DOHH2 (cell line): Measurements from ENCODE around the gene RBFOX2.

Source experiments
- EZH2phosphoT487 ChIP-seq: fragments of 200-600 bp; sonication (generic); IDR thresholded peaks from 2 replicates; pipeline ENCODE4 v1.6.1; 2017; ENCODE audit warnings: borderline replicate concordance, mild to moderate bottlenecking, antibody characterized with exemption, low read length, moderate library complexity, mixed read lengths
- TF ChIP-seq, protein P1 (sequence below): fragments of 200-600 bp; sonication (generic); IDR thresholded peaks from one replicate; pipeline ENCODE4 v1.5.1; 2014; ENCODE audit warnings: antibody characterized with exemption, mild to moderate bottlenecking, low read depth, low read length; ENCODE audit not compliant: poor library complexity, severe bottlenecking

DNA sequence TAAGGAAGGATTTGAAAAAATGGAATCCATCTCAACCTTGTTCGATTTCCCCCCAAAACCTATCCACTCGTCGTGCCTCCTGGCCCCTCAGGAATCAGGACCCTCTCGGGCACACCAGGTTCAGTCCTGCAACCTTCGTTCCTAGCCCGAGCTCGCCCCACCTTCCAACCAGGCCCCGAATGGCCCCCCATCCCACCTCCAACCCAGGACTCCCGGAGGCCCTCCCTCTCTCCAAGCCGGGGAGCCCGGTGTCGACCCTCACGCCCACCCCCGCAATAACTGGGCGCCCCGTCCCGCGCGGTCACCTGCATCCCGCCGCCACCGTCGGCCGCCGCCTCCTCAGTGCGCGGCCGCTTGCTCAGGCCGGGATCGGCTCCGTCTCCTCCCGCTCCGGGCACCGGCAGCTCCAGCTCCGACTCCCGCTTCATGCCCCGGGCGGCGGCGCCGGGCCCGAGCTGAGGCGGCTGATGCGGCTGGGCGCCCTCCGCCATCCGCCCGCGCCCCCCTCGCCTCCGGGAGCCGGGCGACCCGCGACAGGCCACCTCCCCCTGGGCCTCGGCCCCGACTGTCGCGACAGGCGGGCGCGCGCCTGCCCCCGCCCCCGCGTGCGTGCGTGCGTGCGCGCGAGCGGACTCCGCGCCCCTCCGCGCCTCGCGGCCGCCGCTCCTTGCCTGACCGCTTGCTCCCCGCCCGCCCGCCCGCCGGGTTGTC lies 534 bp downstream of the RBFOX2 start:
- TF ChIP-seq EZH2phosphoT487 = no peak
- TF ChIP-seq, protein P1, sequence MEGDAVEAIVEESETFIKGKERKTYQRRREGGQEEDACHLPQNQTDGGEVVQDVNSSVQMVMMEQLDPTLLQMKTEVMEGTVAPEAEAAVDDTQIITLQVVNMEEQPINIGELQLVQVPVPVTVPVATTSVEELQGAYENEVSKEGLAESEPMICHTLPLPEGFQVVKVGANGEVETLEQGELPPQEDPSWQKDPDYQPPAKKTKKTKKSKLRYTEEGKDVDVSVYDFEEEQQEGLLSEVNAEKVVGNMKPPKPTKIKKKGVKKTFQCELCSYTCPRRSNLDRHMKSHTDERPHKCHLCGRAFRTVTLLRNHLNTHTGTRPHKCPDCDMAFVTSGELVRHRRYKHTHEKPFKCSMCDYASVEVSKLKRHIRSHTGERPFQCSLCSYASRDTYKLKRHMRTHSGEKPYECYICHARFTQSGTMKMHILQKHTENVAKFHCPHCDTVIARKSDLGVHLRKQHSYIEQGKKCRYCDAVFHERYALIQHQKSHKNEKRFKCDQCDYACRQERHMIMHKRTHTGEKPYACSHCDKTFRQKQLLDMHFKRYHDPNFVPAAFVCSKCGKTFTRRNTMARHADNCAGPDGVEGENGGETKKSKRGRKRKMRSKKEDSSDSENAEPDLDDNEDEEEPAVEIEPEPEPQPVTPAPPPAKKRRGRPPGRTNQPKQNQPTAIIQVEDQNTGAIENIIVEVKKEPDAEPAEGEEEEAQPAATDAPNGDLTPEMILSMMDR = no peak
